Testis (tissue), 2 donors: ENCODE data around the gene SFRP2.

Experiments used
- POLR2A ChIP-seq: fragments of 450-650 bp; IDR thresholded peaks from one replicate; pipeline ENCODE4 v1.6.1; 2017; ENCODE audit warnings: antibody characterized with exemption, mild to moderate bottlenecking, moderate library complexity
- TF ChIP-seq, protein P1 (sequence below), 3 experiments: fragments of 450-650 bp in 2 of 3; fragments of 200-600 bp in 1 of 3; sonication (generic) in 1 of 3; IDR thresholded peaks; one replicate each; pipeline ENCODE4 v1.5.1; 2016 to 2019; ENCODE audit warnings: antibody characterized with exemption in 3 of 3, mild to moderate bottlenecking in 2 of 3, moderate library complexity in 1 of 3

GRCh38 chr4:153809307-153809706 lies 20.4 kb upstream of the SFRP2 start:
- TF ChIP-seq, protein P1, sequence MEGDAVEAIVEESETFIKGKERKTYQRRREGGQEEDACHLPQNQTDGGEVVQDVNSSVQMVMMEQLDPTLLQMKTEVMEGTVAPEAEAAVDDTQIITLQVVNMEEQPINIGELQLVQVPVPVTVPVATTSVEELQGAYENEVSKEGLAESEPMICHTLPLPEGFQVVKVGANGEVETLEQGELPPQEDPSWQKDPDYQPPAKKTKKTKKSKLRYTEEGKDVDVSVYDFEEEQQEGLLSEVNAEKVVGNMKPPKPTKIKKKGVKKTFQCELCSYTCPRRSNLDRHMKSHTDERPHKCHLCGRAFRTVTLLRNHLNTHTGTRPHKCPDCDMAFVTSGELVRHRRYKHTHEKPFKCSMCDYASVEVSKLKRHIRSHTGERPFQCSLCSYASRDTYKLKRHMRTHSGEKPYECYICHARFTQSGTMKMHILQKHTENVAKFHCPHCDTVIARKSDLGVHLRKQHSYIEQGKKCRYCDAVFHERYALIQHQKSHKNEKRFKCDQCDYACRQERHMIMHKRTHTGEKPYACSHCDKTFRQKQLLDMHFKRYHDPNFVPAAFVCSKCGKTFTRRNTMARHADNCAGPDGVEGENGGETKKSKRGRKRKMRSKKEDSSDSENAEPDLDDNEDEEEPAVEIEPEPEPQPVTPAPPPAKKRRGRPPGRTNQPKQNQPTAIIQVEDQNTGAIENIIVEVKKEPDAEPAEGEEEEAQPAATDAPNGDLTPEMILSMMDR (IDR thresholded peaks at IDR 0.05) = no peak
- TF ChIP-seq POLR2A = no peak
